Bronchial epithelial cell (primary cell): Measurements from ENCODE around the gene FCAR. TPM values are rescaled to one million over a fixed set of nuclear protein-coding genes. Genes with fewer than 3 reads are reported as not detected.
A peak's percentile ranks its signal among the peaks of the same experiment; 100 is the strongest.
"Not testable (repeated sequence)": the region's sequence is repeated elsewhere in the genome, so short reads cannot be mapped to it uniquely, and the experiment has no call there.

Experiments
- DNase-seq: peaks from one replicate; pipeline ENCODE4 v3.0.0-alpha.2; 2010; ENCODE audit warnings: low read depth
- FAIRE-seq: peaks from 2 replicates; lab custom pipeline; 2011; peaks lifted over from hg19 to GRCh38; lab: Jason Lieb, UNC
- H3K27me3 ChIP-seq: 2 replicates; pipeline ENCODE4 v1.5.1; 2011; ENCODE audit warnings: low read length; ENCODE audit not compliant: control insufficient read depth, insufficient read depth
- H3K36me3 ChIP-seq: 2 replicates; pipeline ENCODE4 v1.5.1; 2011; ENCODE audit warnings: low read length; ENCODE audit not compliant: control insufficient read depth, insufficient read depth
- H3K4me3 ChIP-seq: 2 replicates; pipeline ENCODE4 v1.5.1; 2011; ENCODE audit warnings: mild to moderate bottlenecking, low read depth, low read length, control low read depth
- CTCF ChIP-seq: IDR thresholded peaks from 2 replicates; pipeline ENCODE4 v1.5.1; 2011; ENCODE audit warnings: mild to moderate bottlenecking, moderate library complexity, low read length, control low read depth, inconsistent platforms; ENCODE audit not compliant: insufficient read depth, severe bottlenecking
- total RNA-seq: library from RNA; depleted of rRNA; stranded (reverse); fragments of >200 nt; gene quantifications from 2 replicates; pipeline ENCODE4 v1.2.1, GENCODE V29; 2014

Gene FCAR
- not detected in 2 replicates for total RNA-seq

DNA sequence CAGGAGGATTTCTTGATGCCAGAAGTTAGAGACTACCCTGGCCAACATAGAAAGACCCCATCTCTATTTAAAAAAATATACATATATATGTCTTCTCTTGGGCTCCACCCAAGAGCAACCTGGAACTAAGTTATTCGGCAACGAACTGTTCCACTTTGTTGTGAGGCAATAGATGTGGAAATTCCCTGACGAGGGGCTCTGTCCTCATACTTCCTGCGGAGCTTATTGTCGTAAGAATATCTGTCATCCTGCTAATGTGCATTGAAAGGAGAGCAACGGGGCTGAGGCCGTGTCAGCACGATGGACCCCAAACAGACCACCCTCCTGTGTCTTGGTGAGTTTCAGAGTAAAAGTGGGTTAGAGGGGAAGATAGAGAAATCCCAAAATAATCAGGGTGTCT, at the start of gene FCAR:
TSS of gene FCAR (plus strand) at position 246 of the 400 bp plus-strand sequence. CDS start at position 301, 55 bp downstream.
- no peaks in the 10 kb centered on the region for H3K36me3 ChIP-seq
- no peak within 1 kb of the TSS for H3K4me3 ChIP-seq
- no peak for TF ChIP-seq CTCF
- H3K27me3 ChIP-seq, result no peaks in the 10 kb centered on the region
- DNase-seq, result no peak
- no peak for FAIRE-seq

DNA sequence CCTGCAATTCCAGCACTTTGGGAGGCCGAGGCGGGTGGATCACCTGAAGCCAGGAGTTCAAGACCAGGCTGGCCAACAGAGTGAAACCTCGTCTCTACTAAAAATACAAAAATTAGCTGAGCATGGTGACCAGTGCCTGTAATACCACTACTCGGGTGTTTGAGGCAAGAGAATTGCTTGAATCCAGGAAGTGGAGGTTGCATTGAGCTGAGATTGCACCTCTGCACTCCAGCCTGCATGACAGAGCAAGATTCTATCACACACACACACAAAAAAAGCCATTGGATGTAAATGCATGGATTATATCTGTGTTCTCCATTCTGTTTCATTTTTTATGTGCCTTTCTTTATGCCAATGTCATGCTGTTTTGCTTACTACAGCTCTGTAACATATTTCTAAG, 49.6 kb upstream of the FCAR start:
- not testable (repeated sequence) for H3K27me3 ChIP-seq, H3K4me3 ChIP-seq, DNase-seq, FAIRE-seq, H3K36me3 ChIP-seq

GRCh38 chr19:54825326-54825725, 48.7 kb upstream of the FCAR start:
- not testable (repeated sequence) for FAIRE-seq, H3K27me3 ChIP-seq, DNase-seq, H3K36me3 ChIP-seq, H3K4me3 ChIP-seq

DNA sequence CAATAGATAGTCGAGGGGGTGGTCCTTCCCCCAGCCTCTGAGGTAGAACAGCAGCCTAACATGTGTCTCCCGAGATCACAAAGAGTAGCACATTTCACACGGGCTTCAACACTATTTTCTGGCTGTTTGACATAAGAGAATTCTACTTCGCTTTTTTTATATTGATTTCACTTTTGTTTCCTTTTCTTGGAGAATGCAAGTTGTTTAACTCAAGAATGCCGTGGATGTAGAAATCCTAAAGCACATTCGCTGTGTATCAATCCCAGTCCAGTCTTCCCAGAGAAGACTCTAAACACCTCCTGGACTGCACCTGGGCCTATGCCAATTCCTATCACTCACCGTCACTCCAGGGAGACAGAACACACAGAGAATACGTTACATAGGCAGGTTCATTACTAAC, 46.0 kb upstream of the FCAR start:
- not testable (repeated sequence) for H3K36me3 ChIP-seq, H3K27me3 ChIP-seq, FAIRE-seq, H3K4me3 ChIP-seq, DNase-seq

DNA sequence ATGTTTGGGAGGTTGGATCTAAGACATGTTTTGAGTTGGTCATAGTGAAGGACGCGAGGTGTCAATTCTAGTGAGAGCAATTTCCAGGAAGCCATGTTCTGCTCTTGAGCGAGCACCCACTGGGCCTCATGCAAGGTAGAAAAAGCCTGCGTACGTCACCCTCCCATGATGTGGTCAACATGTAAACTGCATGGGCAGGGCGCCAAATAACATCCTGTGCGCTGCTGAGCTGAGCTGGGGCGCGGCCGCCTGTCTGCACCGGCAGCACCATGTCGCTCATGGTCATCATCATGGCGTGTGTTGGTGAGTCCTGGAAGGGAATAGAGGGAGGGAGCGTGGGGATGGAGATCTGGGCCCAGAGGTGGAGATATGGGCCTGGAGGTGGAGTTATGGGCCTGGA, 41.5 kb upstream of the FCAR start, which contains the start of gene KIR2DS4:
TSS of gene KIR2DS4 (plus strand) at position 181 of the 400 bp plus-strand sequence.
- not testable (repeated sequence) for H3K4me3 ChIP-seq, H3K36me3 ChIP-seq, H3K27me3 ChIP-seq, FAIRE-seq, DNase-seq

- not testable (repeated sequence) for H3K4me3 ChIP-seq, H3K27me3 ChIP-seq, DNase-seq, FAIRE-seq, H3K36me3 ChIP-seq
These were observed 38.9 kb upstream of the FCAR start for GRCh38 chr19:54835126-54835525.

- DNase-seq, H3K36me3 ChIP-seq, H3K4me3 ChIP-seq, H3K27me3 ChIP-seq: not testable (repeated sequence)
- FAIRE-seq, result peak; percentile 73
These were observed 36.5 kb upstream of the FCAR start for GRCh38 chr19:54837522-54837921.

- not testable (repeated sequence) for DNase-seq, H3K4me3 ChIP-seq, H3K36me3 ChIP-seq, FAIRE-seq, H3K27me3 ChIP-seq
These were observed 30.9 kb upstream of the FCAR start for GRCh38 chr19:54843171-54843570.

GRCh38 chr19:54850061-54850640, 23.9 kb upstream of the FCAR start, which contains the start of gene KIR3DL2:
TSS of gene KIR3DL2 (plus strand) at chr19:54850443. CDS start at chr19:54850476, 33 bp downstream.
- not testable (repeated sequence) for H3K36me3 ChIP-seq, DNase-seq, H3K4me3 ChIP-seq, FAIRE-seq, H3K27me3 ChIP-seq

GRCh38 chr19:54850930-54851329, 23.1 kb upstream of the FCAR start:
- no peak for DNase-seq
- Histone ChIP-seq H3K4me3 (no peak overlapping the region), H3K36me3 (no peaks in the 10 kb centered on the region), H3K27me3 (no peaks in the 10 kb centered on the region)
- TF ChIP-seq CTCF, result no peak
- no peak for FAIRE-seq
